Caco-2 (cell line): ENCODE data around the gene EMSY. TPM values are rescaled to one million over a fixed set of nuclear protein-coding genes. Genes with fewer than 3 reads are reported as not detected.

ENCODE experiments used
- BruUV-seq: library from RNA; stranded (reverse); fragments of 400-500 nt; replicated peaks from 2 replicates; lab custom pipeline; 2021; lab: Mats Ljungman, UMichigan
- CTCF ChIA-PET: fragments of 300-600 bp; sonication (Branson Sonifier 250); formaldehyde crosslinking; loops from one replicate; lab custom pipeline; 2022; ENCODE audit warnings: antibody characterized with exemption; lab: Charles Lee
- POLR2A ChIA-PET: fragments of 300-600 bp; sonication (Branson Sonifier 250); formaldehyde crosslinking; loops from one replicate; lab custom pipeline; 2022; ENCODE audit warnings: antibody characterized with exemption; lab: Charles Lee
- DNase-seq, 2 experiments: peaks; one replicate each; pipeline versions ENCODE4 v3.0.0 to v3.0.0-alpha.2; 2020 to 2022
- H3K27me3 ChIP-seq: replicated peaks from 2 replicates; pipeline ENCODE4 v1.6.0; 2011; ENCODE audit warnings: low read length; ENCODE audit not compliant: control insufficient read depth, insufficient read depth
- H3K36me3 ChIP-seq: 2 replicates; pipeline ENCODE4 v1.5.1; 2011; ENCODE audit warnings: low read length; ENCODE audit not compliant: control insufficient read depth, insufficient read depth
- H3K4me1 ChIP-seq: fragments of 250-450 bp; sonication (Bioruptor Pico); 2 replicates; pipeline ENCODE4 v1.5.1; 2020; ENCODE audit warnings: mild to moderate bottlenecking
- H3K4me3 ChIP-seq: 2 replicates; pipeline ENCODE4 v1.5.1; 2011; ENCODE audit warnings: low read depth, mild to moderate bottlenecking, control low read depth, low read length
- H3K9me3 ChIP-seq: fragments of 250-450 bp; sonication (Bioruptor Pico); 2 replicates; pipeline ENCODE4 v1.5.1; 2020; ENCODE audit warnings: mild to moderate bottlenecking, moderate library complexity
- H3K27ac Mint-ChIP-seq: one replicate; pipeline ENCODE4 v1.8.0; 2022; ENCODE audit warnings: mixed read lengths; ENCODE audit not compliant: unreplicated experiment
- H3K27me3 Mint-ChIP-seq: one replicate; pipeline ENCODE4 v1.8.0; 2022; ENCODE audit warnings: mixed read lengths; ENCODE audit not compliant: insufficient read depth, unreplicated experiment
- H3K36me3 Mint-ChIP-seq: one replicate; pipeline ENCODE4 v1.8.0; 2022; ENCODE audit warnings: mild to moderate bottlenecking, mixed read lengths; ENCODE audit not compliant: insufficient read depth, unreplicated experiment
- H3K4me1 Mint-ChIP-seq: one replicate; pipeline ENCODE4 v1.8.0; 2022; ENCODE audit warnings: low read depth, mixed read lengths; ENCODE audit not compliant: unreplicated experiment
- H3K4me3 Mint-ChIP-seq: one replicate; pipeline ENCODE4 v1.8.0; 2022; ENCODE audit warnings: mild to moderate bottlenecking, moderate library complexity, mixed read lengths; ENCODE audit not compliant: unreplicated experiment
- H3K9me3 Mint-ChIP-seq: one replicate; pipeline ENCODE4 v1.8.0; 2022; ENCODE audit warnings: mixed read lengths; ENCODE audit not compliant: unreplicated experiment
- intact Hi-C: fragments of 100-400 bp; cut with micrococcal nuclease; formaldehyde crosslinking; loops from one replicate; pipeline ENCODE4 v1.10.0; 2022; ENCODE audit not compliant: unreplicated experiment
- total RNA-seq: library from RNA; stranded (reverse); gene quantifications from 2 replicates; pipeline ENCODE4 v1.2.3, GENCODE V29; 2022
- TF ChIP-seq, protein P1 (sequence below), 2 experiments: fragments of 200-600 bp in 1 of 2; IDR thresholded peaks; 1 replicate in 1 of 2; 2 replicates in 1 of 2; pipeline versions ENCODE4 v1.5.1 to v1.8.0; 2011 to 2022; ENCODE audit warnings: antibody characterized with exemption in 1 of 2, control low read depth in 1 of 2, inconsistent platforms in 1 of 2, low read depth in 1 of 2, low read length in 1 of 2, mild to moderate bottlenecking in 1 of 2, moderate library complexity in 1 of 2; ENCODE audit not compliant: insufficient read depth in 1 of 2, severe bottlenecking in 1 of 2, unreplicated experiment in 1 of 2

Gene EMSY
- total RNA-seq, 1 experiment from 2014 or later: 43.6 TPM

GRCh38 chr11:76506833-76507232 is 62.0 kb downstream of the EMSY start:
- no peak overlapping the region for H3K27ac Mint-ChIP-seq
- POLR2A ChIA-PET: no interaction called here
- intact Hi-C loops: loop anchor here (2.0 kb wide), 1 partner anchor 62 kb away; the partner anchor contains the start of gene EMSY

DNA sequence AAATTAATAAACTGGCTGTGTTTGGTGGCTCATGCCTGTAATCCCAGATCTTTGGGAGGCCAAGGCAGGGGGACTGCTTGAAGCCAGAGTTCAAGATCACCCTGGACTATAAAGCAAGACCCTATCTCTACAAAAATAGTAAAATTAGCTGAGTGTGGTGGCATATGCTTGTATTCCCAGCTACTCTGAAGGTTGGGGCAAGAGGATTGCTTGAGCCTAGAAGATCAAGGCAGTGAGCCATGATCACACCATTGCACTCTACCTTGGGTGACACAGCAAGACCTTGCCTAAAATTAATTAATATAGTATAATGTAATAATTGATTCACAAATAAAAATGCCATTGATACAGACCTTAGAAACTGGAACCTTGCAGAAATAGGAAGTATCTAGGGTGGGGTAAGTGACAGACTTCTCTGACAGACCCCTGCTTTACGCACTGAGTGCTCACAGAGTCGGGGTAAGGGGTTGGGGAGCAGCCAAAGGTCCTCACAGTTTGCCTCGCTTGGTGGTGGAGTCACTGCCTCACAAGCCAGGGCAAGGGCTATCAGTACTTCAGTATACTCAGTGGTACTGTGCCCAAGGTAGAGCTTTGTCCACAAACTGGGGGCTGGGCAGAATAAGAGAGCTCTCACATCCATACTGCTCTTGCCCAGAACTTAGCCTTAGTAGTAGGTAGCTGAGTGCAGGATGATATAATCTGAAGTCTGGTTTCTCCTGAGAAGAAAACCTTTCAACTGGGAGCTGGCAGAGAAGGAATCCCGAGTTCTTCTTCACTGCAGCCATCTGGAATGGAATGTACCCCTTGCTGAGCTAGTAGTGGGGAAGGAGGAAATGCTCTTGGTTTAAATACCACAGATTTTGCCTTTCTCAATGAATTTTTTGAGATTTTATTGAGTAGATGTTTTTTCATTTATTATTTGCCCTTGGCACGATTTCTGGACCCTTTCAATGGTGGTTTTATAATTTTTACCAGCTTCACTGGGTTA is 65.5 kb downstream of the EMSY start:
- Histone ChIP-seq H3K4me1 (no peaks in the 10 kb centered on the region), H3K9me3 (0 out of 2 replicates have a peak, but pooled peaks cover 3% of the 10 kb centered on the region), H3K27me3 (no peaks in the 10 kb centered on the region), H3K36me3 (no peaks in the 10 kb centered on the region; the same call in 1 of the 2 replicates), H3K4me3 (no peak overlapping the region)
- CTCF ChIA-PET: interaction anchor here (0.6 to 1.2 kb wide), 3 partner anchors 9 to 537 kb away, joined by 3 to 6 read pairs (median 3); no protein-coding TSS in a partner anchor
- intact Hi-C loops: loop anchor here (5.0 to 10.0 kb wide), 2 partner anchors 53 to 616 kb away; no protein-coding TSS in a partner anchor
- BruUV-seq: no TSS peak
- H3K4me1 Mint-ChIP-seq: peaks cover 9% of the 10 kb centered on the region
- TF ChIP-seq, protein P1, sequence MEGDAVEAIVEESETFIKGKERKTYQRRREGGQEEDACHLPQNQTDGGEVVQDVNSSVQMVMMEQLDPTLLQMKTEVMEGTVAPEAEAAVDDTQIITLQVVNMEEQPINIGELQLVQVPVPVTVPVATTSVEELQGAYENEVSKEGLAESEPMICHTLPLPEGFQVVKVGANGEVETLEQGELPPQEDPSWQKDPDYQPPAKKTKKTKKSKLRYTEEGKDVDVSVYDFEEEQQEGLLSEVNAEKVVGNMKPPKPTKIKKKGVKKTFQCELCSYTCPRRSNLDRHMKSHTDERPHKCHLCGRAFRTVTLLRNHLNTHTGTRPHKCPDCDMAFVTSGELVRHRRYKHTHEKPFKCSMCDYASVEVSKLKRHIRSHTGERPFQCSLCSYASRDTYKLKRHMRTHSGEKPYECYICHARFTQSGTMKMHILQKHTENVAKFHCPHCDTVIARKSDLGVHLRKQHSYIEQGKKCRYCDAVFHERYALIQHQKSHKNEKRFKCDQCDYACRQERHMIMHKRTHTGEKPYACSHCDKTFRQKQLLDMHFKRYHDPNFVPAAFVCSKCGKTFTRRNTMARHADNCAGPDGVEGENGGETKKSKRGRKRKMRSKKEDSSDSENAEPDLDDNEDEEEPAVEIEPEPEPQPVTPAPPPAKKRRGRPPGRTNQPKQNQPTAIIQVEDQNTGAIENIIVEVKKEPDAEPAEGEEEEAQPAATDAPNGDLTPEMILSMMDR (IDR thresholded peaks at IDR 0.05; ENCODE audit: insufficient read depth in 1 of 2, low read depth in 1 of 2, low read length in 1 of 2, severe bottlenecking in 1 of 2, unreplicated experiment in 1 of 2): no peak
- POLR2A ChIA-PET: interaction anchor here (0.7 kb wide), 1 partner anchor 154 kb away, joined by 3 read pairs; no protein-coding TSS in a partner anchor
- peaks cover 21% of the 10 kb centered on the region for H3K36me3 Mint-ChIP-seq
- H3K9me3 Mint-ChIP-seq: no peaks in the 10 kb centered on the region
- no peak overlapping the region for H3K27ac Mint-ChIP-seq
- no peaks in the 10 kb centered on the region for H3K27me3 Mint-ChIP-seq
- no peak overlapping the region for H3K4me3 Mint-ChIP-seq
- DNase-seq: no peak

More at GRCh38 chr11:76506833-76507232, 62.0 kb downstream of the EMSY start:
- TF ChIP-seq, protein P1 (IDR thresholded peaks at IDR 0.05; ENCODE audit: insufficient read depth in 1 of 2, low read depth in 1 of 2, low read length in 1 of 2, severe bottlenecking in 1 of 2, unreplicated experiment in 1 of 2): no peak
- Mint-ChIP-seq H3K36me3 (peaks cover 52% of the 10 kb centered on the region), H3K4me1 (no peaks in the 10 kb centered on the region), H3K9me3 (peaks cover 1% of the 10 kb centered on the region), H3K4me3 (no peak overlapping the region), H3K27me3 (no peaks in the 10 kb centered on the region)
- CTCF ChIA-PET: no interaction called here
- Histone ChIP-seq H3K4me1 (no peaks in the 10 kb centered on the region), H3K27me3 (no peaks in the 10 kb centered on the region), H3K4me3 (no peak overlapping the region), H3K9me3 (0 out of 2 replicates have a peak, but pooled peaks cover 3% of the 10 kb centered on the region), H3K36me3 (no peaks in the 10 kb centered on the region; the same call in 1 of the 2 replicates)
- DNase-seq: no peak
- BruUV-seq: no TSS peak
